Heart right ventricle (tissue), 16 donors: ENCODE data around the gene AP2A1. TPM values are rescaled to one million over a fixed set of nuclear protein-coding genes. Genes with fewer than 3 reads are reported as not detected.

Experiments used
- ATAC-seq, 8 donors: fragments of 200-7000 bp; cut with Tn5 transposase; one replicate each; pipeline ENCODE4 v1.9.1; 2020; ENCODE audit warnings: mild to moderate bottlenecking in 8 of 8, moderate library complexity in 8 of 8, moderate number of reproducible peaks in 1 of 8
- DNase-seq, 2 donors: peaks; one replicate each; pipeline ENCODE4 v3.0.0-alpha.2; 2020
- H3K27ac ChIP-seq, 10 donors: fragments of 200-600 bp; sonication (generic) in 2 of 10; one replicate each; pipeline versions ENCODE4 v1.5.0 to v1.8.0; 2020 to 2022; ENCODE audit warnings: mild to moderate bottlenecking in 3 of 10
- H3K27me3 ChIP-seq, 7 donors: fragments of 200-600 bp; one replicate each; pipeline ENCODE4 v1.8.0; 2021 to 2022; ENCODE audit warnings: mild to moderate bottlenecking in 2 of 7
- H3K36me3 ChIP-seq, 9 donors: fragments of 200-600 bp; sonication (generic) in 1 of 9; one replicate each; pipeline versions ENCODE4 v1.5.0 to v1.8.0; 2020 to 2022; ENCODE audit warnings: mild to moderate bottlenecking in 2 of 9
- H3K4me1 ChIP-seq, 9 donors: fragments of 200-600 bp; sonication (generic) in 1 of 9; one replicate each; pipeline versions ENCODE4 v1.5.0 to v1.8.0; 2020 to 2022; ENCODE audit warnings: mild to moderate bottlenecking in 4 of 9
- H3K4me3 ChIP-seq, 10 donors: fragments of 200-600 bp; sonication (generic) in 2 of 10; one replicate each; pipeline versions ENCODE4 v1.5.0 to v1.8.0; 2020 to 2022; ENCODE audit warnings: mild to moderate bottlenecking in 7 of 10, moderate library complexity in 2 of 10
- H3K9me3 ChIP-seq, 11 donors: fragments of 200-600 bp in 10 of 11; sonication (generic) in 2 of 11; one replicate each; pipeline versions ENCODE4 v1.5.0 to v1.8.0; 2013 to 2022; ENCODE audit warnings: mild to moderate bottlenecking in 2 of 11, control low read depth in 1 of 11, moderate library complexity in 1 of 11
- WGBS, 2 donors: extraction: QIAGEN DNeasy Blood & Tissue Kit; methylation state at CpG; one replicate each; pipeline ENCODE4 v1.1.7; 2013; ENCODE audit warnings: inconsistent platforms in 1 of 2; 5-methylcytosine and 5-hydroxymethylcytosine counted together
- intact Hi-C, 10 donors: fragments of 100-400 bp; cut with DNase I; formaldehyde crosslinking; loops; one replicate each; pipeline versions ENCODE4 v1.11.1 to v1.14.2; 2022
- polyA plus RNA-seq, 2 donors: library from polyadenylated mRNA; stranded (reverse); fragments of 200-250 nt; gene quantifications; one replicate each; pipeline ENCODE4 v1.2.3, GENCODE V29; 2013
- total RNA-seq, 10 donors: library from RNA; stranded (reverse); fragmentation: NEBNext Ultra II Directional in 3 of 10; extraction: Animal tissue kit (Norgen Biotek cat#: 25700) in 3 of 10; gene quantifications; one replicate each; pipeline versions ENCODE4 v1.2.1 to v1.2.4, GENCODE V29; 2021 to 2023
- TF ChIP-seq, protein P1 (sequence below), 9 donors: fragments of 200-600 bp; sonication (generic) in 2 of 9; IDR thresholded peaks; one replicate each; pipeline versions ENCODE4 v1.5.0 to v1.8.0; 2021 to 2022; ENCODE audit warnings: antibody characterized with exemption in 9 of 9, mild to moderate bottlenecking in 5 of 9, moderate library complexity in 1 of 9
- donor health status: Arrhythmogenic right ventricular cardiomyopathy.
- donor health status: ischemic (EF 13 %, LVEDD 7.1; RV severe dilation, severe dysfunction).
- donor health status: healthy with polysubstance abuse.
- donor health status: DM: no; HTN: yes; CAD: no.
- donor health status: DM: no; HTN: no; CAD: no.
- donor health status: ischemic (EF 25% LVEDD 6.9; RV normal size, moderate dysfunction).
- donor health status: ischemic (EF 25% LVEDD 5.7; RV mildly dilated, moderate dysfunction).
- donor health status: healthy.
- donor health status: DM: yes; HTN: yes; CAD: no.
- donor health status: Ischemic cardiomyopathy.
- donor health status: ischemic (EF 35%, LVEDD 5.7; RV mildly dilated, moderate dysfunction).
- donor health status: nonischemic (EF 11% LVEDD 7.7; RV severe dilation, severe dysfunction).
- donor health status: DM: yes; HTN: yes; CAD: no.
- donor health status: PGD.
- donor health status: ischemic (EF 29% LVEDD 5.4; RV normal size, mild dysfunction).
- donor health status: nonischemic (EF 23%, LVEDD 6.1; RV moderate dilation, normal function).

AP2A1 gene
- total and polyA plus RNA-seq, 12 donors, result 36.1 to 108 (median 62.6) TPM

- no peaks in the 10 kb centered on the region for H3K9me3 ChIP-seq
- TF ChIP-seq, protein P1, sequence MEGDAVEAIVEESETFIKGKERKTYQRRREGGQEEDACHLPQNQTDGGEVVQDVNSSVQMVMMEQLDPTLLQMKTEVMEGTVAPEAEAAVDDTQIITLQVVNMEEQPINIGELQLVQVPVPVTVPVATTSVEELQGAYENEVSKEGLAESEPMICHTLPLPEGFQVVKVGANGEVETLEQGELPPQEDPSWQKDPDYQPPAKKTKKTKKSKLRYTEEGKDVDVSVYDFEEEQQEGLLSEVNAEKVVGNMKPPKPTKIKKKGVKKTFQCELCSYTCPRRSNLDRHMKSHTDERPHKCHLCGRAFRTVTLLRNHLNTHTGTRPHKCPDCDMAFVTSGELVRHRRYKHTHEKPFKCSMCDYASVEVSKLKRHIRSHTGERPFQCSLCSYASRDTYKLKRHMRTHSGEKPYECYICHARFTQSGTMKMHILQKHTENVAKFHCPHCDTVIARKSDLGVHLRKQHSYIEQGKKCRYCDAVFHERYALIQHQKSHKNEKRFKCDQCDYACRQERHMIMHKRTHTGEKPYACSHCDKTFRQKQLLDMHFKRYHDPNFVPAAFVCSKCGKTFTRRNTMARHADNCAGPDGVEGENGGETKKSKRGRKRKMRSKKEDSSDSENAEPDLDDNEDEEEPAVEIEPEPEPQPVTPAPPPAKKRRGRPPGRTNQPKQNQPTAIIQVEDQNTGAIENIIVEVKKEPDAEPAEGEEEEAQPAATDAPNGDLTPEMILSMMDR (IDR thresholded peaks at IDR 0.05), result no peak
- H3K36me3 ChIP-seq, result peaks cover 0 to 90% (median 45%) of the 10 kb centered on the region in 9 donors
- DNase-seq, result no peak
- ATAC-seq, result no peak
- no peak overlapping the region for H3K4me3 ChIP-seq
- intact Hi-C loops, result no loop called here
- peaks cover 0 to 18% (median 0%) of the 10 kb centered on the region in 9 donors for H3K4me1 ChIP-seq
- 93% methylated on average over 8 of the region's 8 CpGs for WGBS, 2 donors
- H3K27ac ChIP-seq, result no peak overlapping the region
- H3K27me3 ChIP-seq, result no peaks in the 10 kb centered on the region
These were observed 62.4 kb downstream of the AP2A1 start for GRCh38 chr19:49829200-49829599.

GRCh38 chr19:49829721-49830120 lies 62.9 kb downstream of the AP2A1 start:
- ATAC-seq (no peak), DNase-seq (no peak)
- no peak overlapping the region for H3K4me3 ChIP-seq
- 93 to 97% methylated on average over 18 of the region's 18 CpGs for WGBS, 2 donors
- H3K36me3 ChIP-seq, result peaks cover 0 to 90% (median 50%) of the 10 kb centered on the region in 9 donors
- intact Hi-C loops, result loop anchor here in 1 of 10 donors (10.0 kb wide), 1 partner anchor 1245 kb away; no protein-coding TSS in a partner anchor
- H3K27ac ChIP-seq, result no peak overlapping the region
- TF ChIP-seq, protein P1 (IDR thresholded peaks at IDR 0.05), result no peak
- peaks cover 0 to 18% (median 0%) of the 10 kb centered on the region in 9 donors for H3K4me1 ChIP-seq
- no peaks in the 10 kb centered on the region for H3K9me3 ChIP-seq
- H3K27me3 ChIP-seq, result no peaks in the 10 kb centered on the region

DNA sequence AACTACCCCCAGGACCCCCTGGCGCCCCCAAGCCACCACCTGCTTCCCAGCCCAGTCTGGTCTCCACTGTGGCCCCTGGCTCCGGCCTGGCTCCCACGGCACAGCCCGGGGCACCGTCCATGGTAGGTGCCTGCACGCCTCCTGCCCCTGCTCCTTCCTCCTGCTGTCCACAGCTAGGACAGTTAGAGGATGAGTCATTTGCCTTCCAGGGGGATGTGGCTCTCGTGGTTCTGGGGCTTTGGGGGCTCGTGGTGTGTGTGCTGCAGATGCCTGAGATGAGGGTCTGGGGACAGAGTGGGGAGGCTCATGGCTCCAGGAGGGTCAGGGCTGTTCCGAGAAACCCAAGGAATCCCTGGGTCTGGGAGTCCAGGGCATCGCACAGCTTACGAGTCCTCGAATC lies 64.0 kb downstream of the AP2A1 start:
- intact Hi-C loops, result loop anchor here in 1 of 10 donors (10.0 kb wide), 1 partner anchor 1244 kb away; no protein-coding TSS in a partner anchor
- no peak overlapping the region for H3K27ac ChIP-seq
- TF ChIP-seq, protein P1 (IDR thresholded peaks at IDR 0.05), result no peak
- ATAC-seq (no peak), DNase-seq (no peak)
- no peak overlapping the region for H3K4me3 ChIP-seq
- no peaks in the 10 kb centered on the region for H3K9me3 ChIP-seq
- no peaks in the 10 kb centered on the region for H3K27me3 ChIP-seq
- H3K36me3 ChIP-seq, result peaks cover 0 to 93% (median 58%) of the 10 kb centered on the region in 9 donors
- H3K4me1 ChIP-seq, result peaks cover 0 to 18% (median 0%) of the 10 kb centered on the region in 9 donors
- WGBS, 2 donors, result 95 to 97% methylated on average over 12 of the region's 12 CpGs

GRCh38 chr19:49831592-49831991 lies 64.8 kb downstream of the AP2A1 start:
- Histone ChIP-seq H3K4me1 (peaks cover 0 to 18% (median 0%) of the 10 kb centered on the region in 9 donors), H3K4me3 (no peak overlapping the region), H3K27me3 (no peaks in the 10 kb centered on the region), H3K36me3 (peaks cover 0 to 100% (median 66%) of the 10 kb centered on the region in 9 donors), H3K27ac (no peak overlapping the region), H3K9me3 (no peaks in the 10 kb centered on the region)
- WGBS, 2 donors, result 96 to 98% methylated on average over 8 of the region's 8 CpGs
- intact Hi-C loops, result loop anchor here in 1 of 10 donors (10.0 kb wide), 1 partner anchor 1243 kb away; no protein-coding TSS in a partner anchor
- no peak for DNase-seq
- TF ChIP-seq, protein P1 (IDR thresholded peaks at IDR 0.05), result no peak
- ATAC-seq, result no peak
